B cell (primary cell): Measurements from ENCODE around the gene TTC22. TPM values are rescaled to one million over a fixed set of nuclear protein-coding genes. Genes with fewer than 3 reads are reported as not detected.

Experiments used
- ATAC-seq: fragments of 200-7000 bp; cut with Tn5 transposase; one replicate; pipeline ENCODE4 v1.10.0; 2021; ENCODE audit warnings: low read depth, mild to moderate bottlenecking, moderate number of reproducible peaks, moderate library complexity
- CTCF ChIA-PET: fragments of 350-600 bp; sonication (Branson Sonifier 250); formaldehyde crosslinking; loops from one replicate; lab custom pipeline; 2021; ENCODE audit warnings: antibody characterized with exemption, inconsistent platforms; lab: Charles Lee
- POLR2A ChIA-PET: fragments of 350-600 bp; sonication (Branson Sonifier 250); formaldehyde crosslinking; loops from one replicate; lab custom pipeline; 2021; ENCODE audit warnings: antibody characterized with exemption; lab: Charles Lee
- DNase-seq: peaks from one replicate; pipeline ENCODE4 v3.0.0; 2013
- H2AFZ ChIP-seq: 2 replicates; pipeline ENCODE4 v1.6.1; 2012; ENCODE audit warnings: mild to moderate bottlenecking, low read depth, low read length; ENCODE audit not compliant: insufficient read depth, poor library complexity, severe bottlenecking
- H3K27ac ChIP-seq, 2 donors: 1 replicate in 1 of 2; 2 replicates in 1 of 2; pipeline ENCODE4 v1.5.1; 2012 to 2013; ENCODE audit warnings: low read length in 2 of 2, mild to moderate bottlenecking in 2 of 2, moderate library complexity in 1 of 2
- H3K27me3 ChIP-seq, 4 experiments: fragments of 200-600 bp in 1 of 4; sonication (generic) in 1 of 4; replicated peaks in 1 of 4; 1 replicate in 2 of 4; 2 replicates in 2 of 4; pipeline versions ENCODE4 v1.6.1 to v1.7.0; 2013 to 2016; ENCODE audit warnings: low read length in 3 of 4, mild to moderate bottlenecking in 2 of 4, mixed read lengths in 1 of 4, moderate library complexity in 1 of 4; ENCODE audit not compliant: insufficient read depth in 4 of 4, control insufficient read depth in 3 of 4; ENCODE audit errors: control extremely low read depth in 1 of 4
- H3K36me3 ChIP-seq, 2 experiments: replicated peaks in 1 of 2; 1 replicate in 1 of 2; 2 replicates in 1 of 2; pipeline versions ENCODE4 v1.6.1 to v1.7.1; 2013; ENCODE audit warnings: low read length in 1 of 2; ENCODE audit not compliant: insufficient read depth in 2 of 2, control insufficient read depth in 1 of 2; ENCODE audit errors: control extremely low read depth in 1 of 2, extremely low read depth in 1 of 2
- H3K4me1 ChIP-seq, 2 donors: fragments of 200-600 bp in 1 of 2; sonication (generic) in 1 of 2; 1 replicate in 1 of 2; 2 replicates in 1 of 2; pipeline versions ENCODE4 v1.5.1 to v1.6.1; 2013 to 2017; ENCODE audit warnings: low read length in 2 of 2; ENCODE audit not compliant: control insufficient read depth in 2 of 2, insufficient read depth in 2 of 2
- H3K4me2 ChIP-seq: replicated peaks from 2 replicates; pipeline ENCODE3; 2012; ENCODE audit warnings: mild to moderate bottlenecking, low read depth, low read length; ENCODE audit not compliant: poor library complexity, severe bottlenecking
- H3K4me3 ChIP-seq, 5 experiments: fragments of 200-600 bp in 1 of 5; sonication (generic) in 1 of 5; 1 replicate in 3 of 5; 2 replicates in 2 of 5; pipeline versions ENCODE4 v1.5.1 to v1.7.0; 2011 to 2016; ENCODE audit warnings: low read length in 4 of 5, mild to moderate bottlenecking in 4 of 5, low read depth in 2 of 5, control low read depth in 1 of 5, moderate library complexity in 1 of 5; ENCODE audit not compliant: insufficient read depth in 1 of 5; ENCODE audit errors: control extremely low read depth in 1 of 5, extremely low read depth in 1 of 5
- H3K79me2 ChIP-seq: fragments of 200-600 bp; sonication (generic); one replicate; pipeline ENCODE4 v1.6.0; 2016; ENCODE audit warnings: low read length; ENCODE audit not compliant: control insufficient read depth, insufficient read depth
- H3K9ac ChIP-seq: fragments of 200-600 bp; sonication (generic); 2 replicates; pipeline ENCODE4 v1.6.1; 2017; ENCODE audit warnings: mild to moderate bottlenecking, low read length, moderate library complexity
- H3K9me3 ChIP-seq, 3 donors: one replicate each; pipeline versions ENCODE4 v1.6.1 to v1.7.1; 2013; ENCODE audit warnings: low read length in 2 of 3; ENCODE audit not compliant: control insufficient read depth in 2 of 3, insufficient read depth in 1 of 3; ENCODE audit errors: control extremely low read depth in 1 of 3
- H4K20me1 ChIP-seq: 2 replicates; pipeline ENCODE4 v1.6.0; 2012; ENCODE audit warnings: mild to moderate bottlenecking, low read length; ENCODE audit not compliant: insufficient read depth, control insufficient read depth, poor library complexity, severe bottlenecking
- H3K27ac Mint-ChIP-seq: one replicate; pipeline ENCODE4 v1.8.0; 2021; ENCODE audit warnings: mixed read lengths
- H3K27me3 Mint-ChIP-seq: one replicate; pipeline ENCODE4 v1.8.0; 2021; ENCODE audit warnings: mixed read lengths
- H3K4me1 Mint-ChIP-seq: one replicate; pipeline ENCODE4 v1.8.0; 2021; ENCODE audit warnings: mixed read lengths
- H3K4me3 Mint-ChIP-seq: one replicate; pipeline ENCODE4 v1.8.0; 2021; ENCODE audit warnings: mixed read lengths
- H3K9me3 Mint-ChIP-seq: one replicate; pipeline ENCODE4 v1.8.0; 2022; ENCODE audit warnings: mixed read lengths; ENCODE audit not compliant: insufficient read depth
- EZH2 ChIP-seq: IDR thresholded peaks from 2 replicates; pipeline ENCODE4 v1.6.1; 2012; ENCODE audit warnings: borderline replicate concordance, low read depth, mild to moderate bottlenecking, moderate library complexity, low read length; ENCODE audit not compliant: insufficient read depth, poor library complexity, severe bottlenecking
- WGBS: methylation state at CpG from one replicate; pipeline ENCODE4 v1.1.5; 2013; ENCODE audit warnings: missing lambda C conversion rate; ENCODE audit not compliant: insufficient coverage; 5-methylcytosine and 5-hydroxymethylcytosine counted together
- intact Hi-C: fragments of 100-400 bp; cut with micrococcal nuclease; formaldehyde crosslinking; loops from one replicate; pipeline ENCODE4 v1.10.0; 2022
- polyA plus RNA-seq: library from polyadenylated mRNA; depleted of rRNA; stranded (reverse); fragments of >200 nt; gene quantifications from 2 replicates; pipeline ENCODE4 v1.2.3, GENCODE V29; 2012
- total RNA-seq, 2 donors: library from RNA; stranded (reverse); fragments of 120-200 nt in 1 of 2; gene quantifications; 1 replicate in 1 of 2; 2 replicates in 1 of 2; pipeline versions ENCODE4 v1.2.3 to v1.2.4, GENCODE V29; 2013 to 2022
- TF ChIP-seq, protein P1 (sequence below): fragments of 200-600 bp; IDR thresholded peaks from one replicate; pipeline ENCODE4 v1.8.0; 2022; ENCODE audit warnings: antibody characterized with exemption, mild to moderate bottlenecking

TTC22 gene
- total and polyA plus RNA-seq, 2 donors (not counting 1 experiment from before 2014, with no cell fraction given) = 7.8 to 10.9 TPM

DNA sequence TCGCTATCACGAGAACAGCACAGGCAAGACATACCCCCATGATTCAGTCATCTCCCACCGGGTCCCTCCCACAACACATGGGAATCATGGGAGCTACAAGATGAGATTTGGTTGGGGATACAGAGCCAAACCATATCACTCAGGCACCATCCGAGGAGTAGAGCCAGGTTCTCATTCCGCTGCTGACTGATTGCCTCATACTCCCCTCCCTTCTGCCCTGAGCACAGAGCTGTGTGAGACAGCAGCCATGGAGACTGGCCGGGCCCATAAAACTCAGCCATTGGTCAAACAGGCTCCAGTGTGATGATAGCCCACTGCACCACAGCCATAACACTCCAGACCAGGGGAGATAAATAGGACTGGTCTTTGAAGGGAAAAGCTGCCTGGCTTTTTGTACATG, 62.9 kb downstream of the TTC22 start:
- intact Hi-C loops = no loop called here
- no peak for TF ChIP-seq EZH2
- TF ChIP-seq, protein P1, sequence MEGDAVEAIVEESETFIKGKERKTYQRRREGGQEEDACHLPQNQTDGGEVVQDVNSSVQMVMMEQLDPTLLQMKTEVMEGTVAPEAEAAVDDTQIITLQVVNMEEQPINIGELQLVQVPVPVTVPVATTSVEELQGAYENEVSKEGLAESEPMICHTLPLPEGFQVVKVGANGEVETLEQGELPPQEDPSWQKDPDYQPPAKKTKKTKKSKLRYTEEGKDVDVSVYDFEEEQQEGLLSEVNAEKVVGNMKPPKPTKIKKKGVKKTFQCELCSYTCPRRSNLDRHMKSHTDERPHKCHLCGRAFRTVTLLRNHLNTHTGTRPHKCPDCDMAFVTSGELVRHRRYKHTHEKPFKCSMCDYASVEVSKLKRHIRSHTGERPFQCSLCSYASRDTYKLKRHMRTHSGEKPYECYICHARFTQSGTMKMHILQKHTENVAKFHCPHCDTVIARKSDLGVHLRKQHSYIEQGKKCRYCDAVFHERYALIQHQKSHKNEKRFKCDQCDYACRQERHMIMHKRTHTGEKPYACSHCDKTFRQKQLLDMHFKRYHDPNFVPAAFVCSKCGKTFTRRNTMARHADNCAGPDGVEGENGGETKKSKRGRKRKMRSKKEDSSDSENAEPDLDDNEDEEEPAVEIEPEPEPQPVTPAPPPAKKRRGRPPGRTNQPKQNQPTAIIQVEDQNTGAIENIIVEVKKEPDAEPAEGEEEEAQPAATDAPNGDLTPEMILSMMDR = no peak
- Mint-ChIP-seq H3K27ac (no peak overlapping the region), H3K4me1 (no peaks in the 10 kb centered on the region), H3K27me3 (no peaks in the 10 kb centered on the region), H3K4me3 (no peak overlapping the region), H3K9me3 (no peaks in the 10 kb centered on the region)
- Histone ChIP-seq H3K36me3 (peaks cover 0 to 73% of the 10 kb centered on the region in 2 experiments), H3K4me3 (no peak overlapping the region), H3K79me2 (no peaks in the 10 kb centered on the region), H3K27me3 (no peaks in the 10 kb centered on the region), H3K27ac (no peak overlapping the region), H3K4me1 (no peaks in the 10 kb centered on the region), H3K9me3 (no peaks in the 10 kb centered on the region), H3K4me2 (no peak overlapping the region), H4K20me1 (no peaks in the 10 kb centered on the region), H3K9ac (no peak overlapping the region), H2AFZ (no peak overlapping the region)
- ATAC-seq = no peak
- ChIA-PET POLR2A (no interaction called here), CTCF (interaction anchor here (0.5 kb wide), 1 partner anchor 984 kb away, joined by 3 read pairs; no protein-coding TSS in a partner anchor)
- DNase-seq = no peak
- 100% methylated on average over 5 of the region's 6 CpGs for WGBS

GRCh38 chr1:54736685-54737084, 64.4 kb downstream of the TTC22 start:
- Histone ChIP-seq H4K20me1 (no peaks in the 10 kb centered on the region), H3K79me2 (no peaks in the 10 kb centered on the region), H3K9me3 (no peaks in the 10 kb centered on the region), H3K27ac (no peak overlapping the region), H2AFZ (no peak overlapping the region), H3K4me3 (no peak overlapping the region), H3K27me3 (no peaks in the 10 kb centered on the region), H3K4me1 (no peaks in the 10 kb centered on the region), H3K36me3 (peaks cover 0 to 67% of the 10 kb centered on the region in 2 experiments), H3K4me2 (no peak overlapping the region), H3K9ac (no peak overlapping the region)
- no peak for DNase-seq
- Mint-ChIP-seq H3K27ac (no peak overlapping the region), H3K4me1 (no peaks in the 10 kb centered on the region), H3K27me3 (no peaks in the 10 kb centered on the region), H3K4me3 (no peak overlapping the region), H3K9me3 (no peaks in the 10 kb centered on the region)
- POLR2A ChIA-PET = no interaction called here
- WGBS = 98% methylated on average over 5 of the region's 5 CpGs
- CTCF ChIA-PET = no interaction called here
- ATAC-seq = no peak
- TF ChIP-seq EZH2 = no peak
- TF ChIP-seq, protein P1 = no peak
- intact Hi-C loops = no loop called here

Other genes with a start within 250 kb of the TTC22 start
- not detected in 2 replicates for gene FAM151A, start 177.8 kb downstream of the TTC22 start, total RNA-seq
- not detected in 2 replicates for gene FAM151A, start 177.8 kb downstream of the TTC22 start, polyA plus RNA-seq
- not detected in 2 replicates for gene MROH7, start 159.5 kb downstream of the TTC22 start, total RNA-seq
- not detected in 2 replicates for gene MROH7, start 159.5 kb downstream of the TTC22 start, polyA plus RNA-seq
- gene TTC4, start 85.5 kb downstream of the TTC22 start, total RNA-seq = 19.9 and 23.9 TPM in 2 replicates
- gene TTC4, start 85.5 kb downstream of the TTC22 start, polyA plus RNA-seq = 9.9 and 10.5 TPM in 2 replicates
- 4.5 and 4.9 TPM in 2 replicates for gene PARS2, start 36.8 kb downstream of the TTC22 start, total RNA-seq
- 0.25 and 1.00 TPM in 2 replicates for gene PARS2, start 36.8 kb downstream of the TTC22 start, polyA plus RNA-seq
- 10.5 and 13.3 TPM in 2 replicates for gene DHCR24, start 85.9 kb upstream of the TTC22 start, total RNA-seq
- gene DHCR24, start 85.9 kb upstream of the TTC22 start, polyA plus RNA-seq = 1.9 and 5.2 TPM in 2 replicates
- not detected in 2 replicates for gene TMEM61, start 179.3 kb upstream of the TTC22 start, total RNA-seq
- gene TMEM61, start 179.3 kb upstream of the TTC22 start, polyA plus RNA-seq = not detected in 2 replicates
- not detected in 2 replicates for gene BSND, start 197.6 kb upstream of the TTC22 start, total RNA-seq
- gene BSND, start 197.6 kb upstream of the TTC22 start, polyA plus RNA-seq = not detected in 2 replicates
- gene PCSK9, start 238.2 kb upstream of the TTC22 start, total RNA-seq = not detected in 2 replicates
- not detected in 2 replicates for gene PCSK9, start 238.2 kb upstream of the TTC22 start, polyA plus RNA-seq